ENCODE data around the gene ARVCF.
"Not testable (repeated sequence)": the region's sequence is repeated elsewhere in the genome, so short reads cannot be mapped to it uniquely, and the experiment has no call there.

GRCh38 chr22:19926028-19926427 is 90.6 kb downstream of the ARVCF start:
- not testable (repeated sequence) for TF ChIP-seq TAF1 (IDR thresholded peaks at IDR 0.05; ENCODE audit: low read depth, low read length); POLR2A (IDR thresholded peaks at IDR 0.05; ENCODE audit: low read depth, low read length); POLR2AphosphoS5 (IDR thresholded peaks at IDR 0.05; ENCODE audit: low read depth, low read length); SPI1 (IDR thresholded peaks at IDR 0.05; ENCODE audit: low read depth, low read length); PAX5 (IDR thresholded peaks at IDR 0.05; ENCODE audit: insufficient read depth, low read length, severe bottlenecking)
